ENCODE measurements around the gene USP34.
"Not testable (repeated sequence)": the region's sequence is repeated elsewhere in the genome, so short reads cannot be mapped to it uniquely, and the experiment has no call there.

Gene USP34

GRCh38 chr2:61423714-61424113 lies 47.2 kb downstream of the USP34 start:
- DNase-seq (ENCODE audit: low spot score): no peak

DNA sequence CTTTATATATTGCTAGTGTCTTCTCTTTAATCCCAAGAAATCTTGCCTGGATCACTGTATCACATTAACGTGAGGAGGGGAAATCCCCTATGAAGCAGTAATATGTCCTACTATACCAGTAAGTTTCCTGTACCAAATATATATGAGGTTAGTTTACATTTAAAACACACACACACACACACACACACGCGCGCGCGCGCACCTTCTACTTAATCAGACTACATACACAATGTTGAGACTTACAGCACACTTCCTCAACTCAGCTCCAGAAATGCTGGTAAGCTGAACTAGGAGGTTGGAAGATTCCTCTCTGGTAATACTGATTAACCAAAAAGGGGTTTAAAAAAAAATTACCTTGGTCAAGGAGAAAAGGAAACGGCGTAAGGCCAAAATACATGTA lies 49.3 kb downstream of the USP34 start:
- DNase-seq (ENCODE audit: low spot score): no peak

DNA sequence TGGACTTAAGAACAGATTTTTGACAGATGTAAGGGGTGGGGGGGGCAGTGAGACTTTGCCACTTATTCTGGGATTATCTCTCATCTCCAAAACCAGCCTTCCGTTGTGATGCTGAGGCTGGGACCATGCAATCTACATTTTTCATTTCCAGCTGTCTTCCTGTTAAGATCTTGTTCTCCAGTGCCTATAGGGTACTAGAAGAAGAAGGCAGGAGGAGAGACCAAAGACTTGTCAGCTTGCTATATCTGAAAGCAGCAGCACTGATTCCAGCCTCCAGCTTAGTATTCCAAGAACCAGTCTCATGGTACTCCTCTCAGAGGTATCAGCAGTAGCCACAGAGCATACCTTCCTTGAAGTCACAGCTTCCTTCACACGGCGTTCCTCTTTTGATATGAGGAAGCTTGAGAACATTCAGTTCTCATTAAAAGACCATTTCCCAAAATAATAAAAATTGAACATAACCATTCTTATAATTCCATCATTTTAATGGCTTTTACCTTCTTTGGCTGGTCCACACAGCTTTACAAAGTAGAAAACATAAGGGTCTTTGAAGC lies 49.8 kb downstream of the USP34 start:
- peak; percentile 37 for DNase-seq (ENCODE audit: low spot score)

GRCh38 chr2:61419570-61419969 lies 51.3 kb downstream of the USP34 start:
- DNase-seq (ENCODE audit: low spot score): no peak

DNA sequence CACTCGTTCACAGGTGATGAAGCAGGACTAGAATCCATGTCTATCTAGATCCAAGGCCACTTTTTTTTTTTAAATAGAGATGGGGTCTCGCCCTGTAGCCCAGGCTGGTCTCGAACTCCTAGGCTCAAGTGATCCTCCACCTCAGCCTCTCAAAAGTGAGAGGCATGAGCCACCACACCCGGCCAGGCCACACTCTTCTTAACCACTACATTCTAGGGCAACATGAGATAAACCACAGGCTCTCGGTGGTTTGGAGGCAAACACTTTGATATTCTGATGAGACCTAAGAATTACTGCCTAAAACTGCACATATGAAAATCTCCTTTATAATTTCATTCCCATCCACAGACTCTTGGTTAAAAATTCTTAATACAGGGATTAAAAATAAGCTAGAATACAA lies 51.8 kb downstream of the USP34 start:
- no peak for DNase-seq (ENCODE audit: low spot score)

GRCh38 chr2:61416871-61417645 lies 53.8 kb downstream of the USP34 start:
- DNase-seq (ENCODE audit: low spot score): no peak

DNA sequence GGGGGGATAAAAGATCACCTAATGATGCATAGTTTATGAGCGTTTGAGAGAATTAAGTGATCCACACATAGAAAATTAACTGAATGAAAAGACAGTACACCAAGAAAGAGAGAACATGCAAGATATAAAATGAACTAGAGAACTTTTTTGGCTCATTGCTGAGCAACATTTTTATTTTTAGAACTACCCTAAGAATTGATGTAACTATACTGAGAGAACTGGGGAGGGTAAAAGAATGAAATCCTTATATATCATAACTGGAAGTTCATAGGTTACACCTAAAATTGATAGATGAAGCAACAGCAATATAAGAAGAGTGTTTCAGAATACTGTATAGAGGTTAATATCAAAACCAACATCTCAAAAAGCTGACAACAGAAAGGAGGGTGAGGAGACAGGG lies 55.6 kb downstream of the USP34 start:
- no peak for DNase-seq (ENCODE audit: low spot score)

- no peak for DNase-seq (ENCODE audit: low spot score)
Observed at GRCh38 chr2:61414674-61415073, 56.2 kb downstream of the USP34 start.

- DNase-seq (ENCODE audit: low spot score): no peak
Observed at GRCh38 chr2:61411109-61411508, 59.8 kb downstream of the USP34 start.

DNA sequence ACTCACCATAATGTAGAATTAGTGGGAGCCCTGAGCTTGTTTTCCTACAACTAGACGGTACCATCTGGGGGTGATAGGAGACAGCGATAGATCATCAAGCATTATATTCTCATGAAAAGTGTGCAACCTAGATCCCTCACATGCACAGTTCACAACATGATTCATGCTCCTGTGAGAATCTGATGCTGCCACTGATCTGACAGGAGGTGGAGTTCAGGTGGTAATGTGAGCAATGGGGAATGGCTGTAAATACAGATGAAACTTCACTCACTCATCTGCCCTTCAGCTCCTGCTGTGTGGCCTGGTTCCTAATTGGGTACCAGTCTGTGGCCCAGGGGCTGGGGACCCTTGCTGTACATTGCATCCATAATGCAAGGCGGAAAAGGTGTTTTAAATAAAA lies 60.7 kb downstream of the USP34 start:
- DNase-seq (ENCODE audit: low spot score): no peak

DNA sequence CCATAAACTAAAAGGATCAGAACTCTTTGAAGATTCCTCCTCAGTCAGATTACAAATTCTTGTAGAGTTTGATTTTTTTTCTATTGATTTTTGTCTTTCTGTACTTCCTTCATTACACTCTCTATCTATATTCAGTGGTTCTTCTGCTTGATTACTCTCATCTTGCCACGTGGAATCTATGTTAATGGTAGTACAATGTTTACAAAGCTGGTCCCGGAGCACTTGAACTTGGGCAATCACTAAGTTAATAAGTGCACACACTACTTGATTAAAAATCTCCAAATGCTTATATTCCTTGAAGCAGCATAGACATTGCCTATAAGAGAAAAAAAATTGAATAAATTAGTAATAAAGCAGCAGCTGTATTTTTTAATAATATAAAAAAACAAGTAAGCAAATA lies 65.1 kb downstream of the USP34 start:
- DNase-seq (ENCODE audit: low spot score): no peak

DNA sequence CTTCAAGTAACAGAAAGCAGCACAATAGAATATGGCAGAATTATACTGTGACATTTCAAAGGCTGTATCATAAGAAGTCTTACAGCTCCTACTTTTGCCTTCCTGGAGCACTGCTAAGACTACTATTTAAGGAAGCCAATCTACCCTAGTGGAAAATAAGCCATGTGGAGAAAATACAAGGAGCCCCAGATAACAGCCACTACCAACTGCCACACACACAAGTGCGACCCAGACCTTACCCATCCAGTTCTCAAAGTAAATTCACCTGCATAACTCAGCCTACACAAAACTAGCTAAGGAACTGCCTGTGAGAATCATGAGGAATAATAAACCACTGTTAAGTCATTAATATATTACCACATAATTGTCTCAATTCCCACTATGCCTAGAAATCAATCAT lies 66.4 kb downstream of the USP34 start:
- DNase-seq (ENCODE audit: low spot score): no peak

- DNase-seq (ENCODE audit: low spot score): no peak
Observed at GRCh38 chr2:61398413-61398812, 72.5 kb downstream of the USP34 start.

DNA sequence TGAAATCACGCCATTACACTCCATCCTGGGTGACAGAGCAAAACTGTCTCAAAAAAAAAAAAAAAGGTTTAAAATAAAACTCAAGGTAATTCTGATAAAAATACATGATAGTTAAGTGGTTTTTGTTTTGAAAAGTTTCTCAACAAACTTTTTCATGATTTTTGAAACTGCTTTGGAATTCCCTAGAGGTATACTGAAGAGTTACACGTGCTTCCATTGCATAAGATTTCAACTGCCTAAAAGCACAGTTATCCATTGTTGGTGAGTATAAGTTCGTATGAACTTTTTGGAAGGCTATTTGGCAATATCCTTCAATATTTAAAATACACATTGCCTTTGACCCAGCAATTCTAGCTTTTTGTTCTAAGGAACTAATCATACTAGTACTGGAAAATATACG lies 74.9 kb downstream of the USP34 start:
- DNase-seq (ENCODE audit: low spot score): no peak

DNA sequence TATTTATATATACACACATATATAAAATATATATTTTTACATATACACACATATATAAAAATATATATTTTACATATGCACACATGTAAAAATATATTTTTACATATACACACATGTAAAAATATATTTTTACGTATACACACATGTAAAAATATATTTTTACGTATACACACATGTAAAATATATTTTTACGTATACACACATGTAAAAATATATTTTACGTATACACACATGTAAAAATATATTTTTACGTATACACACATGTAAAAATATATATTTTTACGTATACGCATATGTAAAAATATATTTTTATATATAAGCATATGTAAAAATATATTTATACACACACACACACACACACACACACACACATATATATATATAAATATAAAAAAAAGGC lies 83.3 kb downstream of the USP34 start:
- DNase-seq (ENCODE audit: low spot score): not testable (repeated sequence)

DNA sequence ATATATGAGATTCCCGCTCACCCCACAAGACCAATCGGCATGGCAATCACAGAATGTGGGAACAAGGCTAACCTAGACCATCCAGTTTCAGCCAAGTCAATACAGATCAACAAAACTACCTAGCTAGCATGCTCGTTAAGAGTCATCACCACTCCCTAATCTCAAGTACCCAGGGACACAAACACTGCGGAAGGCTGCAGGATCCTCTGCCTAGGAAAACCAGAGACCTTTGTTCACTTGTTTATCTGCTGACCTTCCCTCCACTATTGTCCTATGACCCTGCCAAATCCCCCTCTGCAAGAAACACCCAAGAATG lies 90.0 kb downstream of the USP34 start:
- DNase-seq (ENCODE audit: low spot score): not testable (repeated sequence)

- no peak for DNase-seq (ENCODE audit: low spot score)
Observed at GRCh38 chr2:61380056-61380881, 90.6 kb downstream of the USP34 start.

GRCh38 chr2:61379521-61379920 lies 91.4 kb downstream of the USP34 start:
- no peak for DNase-seq (ENCODE audit: low spot score)

DNA sequence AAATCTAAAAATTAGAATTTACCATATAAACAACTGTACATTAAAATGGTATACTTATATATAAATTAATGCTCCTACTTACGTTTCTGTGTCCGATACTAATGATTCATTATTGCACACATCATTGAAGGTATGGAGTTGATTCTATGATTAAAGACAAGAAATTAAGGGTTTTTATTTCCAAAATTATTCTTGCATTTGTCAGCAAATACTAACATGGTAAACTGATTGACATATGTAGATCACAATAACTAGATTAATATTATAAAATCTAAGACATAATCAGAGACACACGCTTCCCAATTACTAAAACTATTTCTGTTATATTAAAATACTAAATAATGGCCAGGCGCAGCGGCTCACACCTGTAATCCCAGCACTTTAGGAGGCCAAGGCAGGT lies 92.6 kb downstream of the USP34 start:
- no peak for DNase-seq (ENCODE audit: low spot score)

DNA sequence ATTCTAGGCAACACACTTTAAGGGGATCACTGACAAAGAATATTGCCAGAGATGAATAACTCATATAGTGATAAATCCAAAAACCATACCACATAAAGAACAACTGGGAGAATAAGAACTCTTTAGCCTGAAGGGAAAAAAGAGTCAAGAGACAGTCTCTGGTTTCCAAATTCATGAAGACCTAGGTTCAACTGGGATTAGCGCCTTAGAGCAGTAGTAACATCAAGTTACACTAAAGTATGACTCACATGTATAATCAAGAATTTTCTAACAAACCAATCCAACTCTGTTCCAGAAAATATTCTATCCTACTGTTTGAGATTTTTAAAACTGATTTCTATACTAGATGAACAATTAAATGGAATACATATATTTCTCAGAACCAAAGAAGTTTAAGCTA lies 93.8 kb downstream of the USP34 start:
- no peak for DNase-seq (ENCODE audit: low spot score)

DNA sequence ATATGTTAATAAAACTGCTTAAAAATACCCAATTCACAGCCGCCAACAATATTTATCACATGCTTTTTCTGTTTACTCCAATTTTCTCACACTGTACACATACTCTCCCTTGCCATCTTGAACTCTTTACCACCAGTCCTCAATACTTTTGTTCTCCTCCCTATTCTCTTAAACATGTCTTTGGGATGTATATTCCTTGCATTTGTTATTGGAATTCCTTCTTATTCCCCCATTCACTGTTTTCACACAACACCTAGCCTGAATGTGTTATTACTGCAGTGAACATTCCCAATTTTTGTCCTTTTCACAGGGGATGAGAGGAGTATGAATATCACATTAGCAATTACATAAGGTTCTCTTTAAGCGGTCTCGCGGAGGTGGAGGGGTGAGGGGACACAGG lies 94.7 kb downstream of the USP34 start:
- no peak for DNase-seq (ENCODE audit: low spot score)

GRCh38 chr2:61371027-61371426 lies 99.9 kb downstream of the USP34 start:
- no peak for DNase-seq (ENCODE audit: low spot score)
